GM12801 (cell line): ENCODE data around the gene AGR3.

Source experiments
- TF ChIP-seq, protein P1 (sequence below): IDR thresholded peaks from one replicate; pipeline ENCODE4 v1.5.1; 2011; ENCODE audit warnings: control low read depth; ENCODE audit not compliant: insufficient read length; ENCODE audit errors: extremely low read depth

AGR3 gene

DNA sequence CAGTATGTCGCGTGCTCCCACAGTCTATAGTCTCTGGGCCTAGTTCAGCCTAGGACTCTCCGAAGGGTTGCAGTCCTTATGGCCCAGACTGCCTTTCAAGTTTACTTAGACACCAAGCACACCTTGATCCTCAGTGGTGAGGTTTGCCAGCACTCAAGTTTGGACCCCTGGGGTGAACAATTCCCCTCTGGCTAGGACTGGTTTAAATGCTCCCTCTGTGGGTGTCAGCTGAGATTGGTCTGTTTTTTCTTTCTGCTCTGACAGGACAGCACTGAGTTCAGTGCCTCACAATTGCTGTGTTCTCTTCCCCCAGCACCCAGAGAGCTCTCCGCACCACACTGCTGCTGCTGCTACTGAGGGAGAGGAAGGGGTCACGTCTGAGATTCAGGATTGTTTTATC lies 31.9 kb upstream of the AGR3 start:
- TF ChIP-seq, protein P1, sequence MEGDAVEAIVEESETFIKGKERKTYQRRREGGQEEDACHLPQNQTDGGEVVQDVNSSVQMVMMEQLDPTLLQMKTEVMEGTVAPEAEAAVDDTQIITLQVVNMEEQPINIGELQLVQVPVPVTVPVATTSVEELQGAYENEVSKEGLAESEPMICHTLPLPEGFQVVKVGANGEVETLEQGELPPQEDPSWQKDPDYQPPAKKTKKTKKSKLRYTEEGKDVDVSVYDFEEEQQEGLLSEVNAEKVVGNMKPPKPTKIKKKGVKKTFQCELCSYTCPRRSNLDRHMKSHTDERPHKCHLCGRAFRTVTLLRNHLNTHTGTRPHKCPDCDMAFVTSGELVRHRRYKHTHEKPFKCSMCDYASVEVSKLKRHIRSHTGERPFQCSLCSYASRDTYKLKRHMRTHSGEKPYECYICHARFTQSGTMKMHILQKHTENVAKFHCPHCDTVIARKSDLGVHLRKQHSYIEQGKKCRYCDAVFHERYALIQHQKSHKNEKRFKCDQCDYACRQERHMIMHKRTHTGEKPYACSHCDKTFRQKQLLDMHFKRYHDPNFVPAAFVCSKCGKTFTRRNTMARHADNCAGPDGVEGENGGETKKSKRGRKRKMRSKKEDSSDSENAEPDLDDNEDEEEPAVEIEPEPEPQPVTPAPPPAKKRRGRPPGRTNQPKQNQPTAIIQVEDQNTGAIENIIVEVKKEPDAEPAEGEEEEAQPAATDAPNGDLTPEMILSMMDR, result no peak

DNA sequence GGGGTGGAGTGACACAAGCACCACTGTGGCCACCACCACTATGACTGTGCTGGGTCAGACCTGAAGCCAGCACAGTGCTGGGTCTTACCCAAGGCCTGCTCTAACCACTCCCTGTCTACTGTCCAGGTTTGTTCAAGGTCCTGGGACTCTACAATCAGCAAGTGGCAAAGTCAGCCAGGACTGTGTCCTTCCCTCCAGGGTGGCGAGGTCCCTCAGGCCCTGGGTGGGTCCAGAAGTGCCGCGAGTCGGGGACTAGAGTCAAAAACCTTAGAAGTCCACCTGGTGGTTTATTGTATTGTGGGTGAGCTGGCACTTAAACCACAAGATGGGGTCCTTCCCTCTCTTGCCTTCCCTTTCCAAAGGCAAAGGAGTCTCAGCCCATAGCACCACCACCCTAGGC lies 30.8 kb upstream of the AGR3 start:
- TF ChIP-seq, protein P1, result no peak

DNA sequence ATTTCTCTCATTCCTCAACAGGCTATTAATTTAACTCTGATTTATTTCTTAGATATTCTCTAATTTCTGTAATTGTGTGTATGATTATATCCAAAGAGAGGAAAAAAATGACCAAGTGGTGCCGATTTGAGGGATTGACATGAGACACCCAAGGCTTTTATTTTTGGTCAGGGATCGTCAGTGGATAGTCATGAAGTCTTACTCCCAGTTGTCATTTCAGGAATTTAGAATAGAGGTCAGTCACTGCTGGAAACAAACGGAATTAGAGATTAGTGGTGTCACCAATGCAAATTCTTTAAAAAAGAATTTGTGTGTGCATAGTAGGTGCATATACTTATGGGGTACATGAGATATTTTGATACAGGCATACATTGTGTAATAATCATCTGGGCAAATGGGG lies 26.8 kb upstream of the AGR3 start:
- TF ChIP-seq, protein P1, result no peak

DNA sequence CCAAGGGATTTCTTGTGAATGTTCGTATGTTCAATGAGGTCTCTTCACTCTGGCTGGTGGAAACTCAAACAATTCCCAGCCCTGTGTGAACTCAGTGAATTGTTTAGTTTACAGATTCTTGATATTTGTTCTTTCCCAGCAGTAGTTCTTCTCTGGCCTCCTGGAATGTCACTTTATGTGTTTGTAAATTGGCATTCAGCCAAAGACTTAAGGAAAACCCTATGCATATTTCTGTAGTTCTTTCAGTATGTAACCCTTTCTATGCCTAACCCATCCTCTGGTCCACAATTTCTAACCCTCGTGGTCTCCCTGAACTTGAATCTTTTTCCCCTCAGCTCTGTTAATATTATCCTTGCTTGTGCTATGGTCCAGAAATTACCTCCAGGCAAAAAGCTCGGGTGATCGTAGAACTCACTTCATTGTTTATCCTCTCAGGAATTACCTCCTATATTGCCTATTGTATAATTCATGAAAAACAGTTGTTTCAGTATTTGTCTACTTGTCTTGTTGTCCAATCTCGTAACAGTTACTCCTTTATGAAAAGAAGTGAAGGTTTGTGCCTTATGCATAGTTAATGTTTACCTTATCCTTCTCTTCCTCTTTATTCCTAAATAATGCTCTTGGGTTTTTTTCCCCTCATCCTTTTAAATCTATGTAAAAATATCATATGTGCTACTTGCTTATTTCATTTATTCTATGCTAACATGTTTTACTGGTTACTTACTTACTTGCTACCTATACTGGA lies 23.7 kb upstream of the AGR3 start:
- TF ChIP-seq, protein P1, result no peak

DNA sequence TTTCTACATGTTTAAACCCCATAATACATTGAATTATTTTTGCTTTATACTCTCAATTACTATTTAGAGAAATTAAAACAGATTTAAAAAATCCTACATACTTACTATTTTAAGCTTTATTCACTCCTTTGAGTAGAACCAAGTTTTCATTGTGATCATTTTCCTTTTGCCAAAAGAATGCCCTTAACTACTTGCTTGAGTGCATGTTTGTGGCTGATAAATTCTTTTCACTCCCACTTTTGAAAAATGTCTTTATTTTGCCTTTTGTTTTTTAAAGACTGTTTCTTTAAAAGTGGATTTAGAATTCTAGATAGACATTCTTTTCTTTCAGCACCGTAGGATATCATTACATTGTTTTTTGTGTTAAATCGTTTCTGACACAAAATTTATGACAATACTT lies 22.3 kb upstream of the AGR3 start:
- TF ChIP-seq, protein P1, result no peak

DNA sequence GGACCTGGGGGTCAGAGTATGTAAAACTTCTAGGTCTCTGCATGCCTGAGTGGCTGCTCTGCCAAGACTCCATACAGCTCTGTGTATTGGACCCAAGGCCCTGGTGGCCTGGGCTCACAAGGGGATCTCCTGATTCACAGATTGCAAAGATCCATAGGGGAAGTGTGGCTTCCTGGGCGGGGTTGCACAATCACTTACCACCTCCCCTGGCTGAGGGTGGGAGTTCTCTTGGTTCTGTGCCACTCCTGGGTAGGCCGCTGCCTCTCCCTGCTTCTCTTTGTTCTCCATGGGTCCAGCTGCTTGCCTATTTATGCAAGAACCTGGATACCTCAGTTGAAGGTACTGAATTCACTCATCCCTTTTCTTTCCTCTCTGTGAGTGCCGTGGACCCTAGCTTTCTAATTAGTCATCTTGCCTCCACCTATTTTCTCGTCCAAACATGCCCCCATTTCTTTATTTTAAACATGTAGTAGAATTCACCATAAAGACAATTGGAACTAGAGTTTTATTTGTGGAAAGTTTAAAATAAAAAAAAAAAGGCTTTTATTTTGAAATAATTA lies 18.5 kb upstream of the AGR3 start:
- TF ChIP-seq, protein P1, result no peak

DNA sequence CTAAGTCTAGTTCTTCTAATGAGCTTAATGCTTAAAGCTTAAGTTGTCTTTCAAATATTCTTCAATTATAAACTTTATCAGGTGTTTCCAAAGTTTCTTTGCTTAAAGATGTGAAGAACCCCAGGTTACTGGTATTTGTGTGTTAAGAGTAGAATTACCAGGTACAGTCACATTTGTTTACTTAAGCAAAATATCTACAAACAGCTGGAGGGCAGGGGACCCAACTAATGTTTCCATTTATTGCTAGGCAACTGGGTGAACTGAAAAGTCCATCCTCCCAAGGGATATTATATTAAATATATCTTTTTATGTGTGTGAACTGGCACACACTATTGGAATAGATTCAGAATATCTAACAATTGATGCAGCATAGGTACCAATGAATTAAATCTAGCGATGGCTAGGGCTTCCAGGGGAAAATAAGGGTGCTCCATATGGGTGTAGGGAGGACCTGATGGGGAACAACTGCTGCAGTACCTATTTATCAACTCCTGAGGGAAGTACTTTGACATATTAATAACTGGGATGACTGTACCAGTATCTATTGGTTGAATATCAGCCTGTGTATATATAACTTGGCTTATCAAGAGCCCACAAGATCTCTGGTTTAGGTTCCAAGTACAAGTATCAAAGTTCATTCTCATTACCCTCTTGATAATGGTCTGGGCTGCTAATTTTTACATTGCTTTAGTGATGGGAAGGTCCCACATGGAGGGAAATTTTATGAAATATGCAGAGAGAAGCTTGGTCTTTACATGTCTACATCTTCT lies 10.3 kb upstream of the AGR3 start:
- TF ChIP-seq, protein P1, result no peak
